Osteocyte (in vitro differentiated cells): Measurements from ENCODE around the gene OSBP2. TPM values are rescaled to one million over a fixed set of nuclear protein-coding genes. Genes with fewer than 3 reads are reported as not detected.

ENCODE experiments used
- DNase-seq: peaks from one replicate; pipeline ENCODE4 v3.0.0; 2021; ENCODE audit warnings: mixed read lengths; ENCODE audit not compliant: unreplicated experiment; ENCODE audit errors: extremely low spot score
- H3K27ac Mint-ChIP-seq: one replicate; pipeline ENCODE4 v1.8.0; 2021; ENCODE audit warnings: mild to moderate bottlenecking, mixed read lengths; ENCODE audit not compliant: unreplicated experiment
- H3K27me3 Mint-ChIP-seq: one replicate; pipeline ENCODE4 v1.8.0; 2021; ENCODE audit warnings: mixed read lengths; ENCODE audit not compliant: unreplicated experiment
- H3K36me3 Mint-ChIP-seq: one replicate; pipeline ENCODE4 v1.8.0; 2021; ENCODE audit warnings: mixed read lengths; ENCODE audit not compliant: unreplicated experiment
- H3K4me1 Mint-ChIP-seq: one replicate; pipeline ENCODE4 v1.8.0; 2021; ENCODE audit warnings: mixed read lengths; ENCODE audit not compliant: unreplicated experiment
- H3K4me3 Mint-ChIP-seq: one replicate; pipeline ENCODE4 v1.8.0; 2021; ENCODE audit warnings: mild to moderate bottlenecking, moderate library complexity, mixed read lengths; ENCODE audit not compliant: unreplicated experiment
- H3K9me3 Mint-ChIP-seq: one replicate; pipeline ENCODE4 v1.8.0; 2021; ENCODE audit warnings: mixed read lengths; ENCODE audit not compliant: unreplicated experiment
- CTCF ChIP-seq: fragments of 200-600 bp; sonication (generic); IDR thresholded peaks from 2 replicates; pipeline ENCODE4 v1.5.0; 2021; ENCODE audit warnings: antibody characterized with exemption, mild to moderate bottlenecking, moderate library complexity
- total RNA-seq: library from RNA; stranded (reverse); gene quantifications from 2 replicates; pipeline ENCODE4 v1.2.1, GENCODE V29; 2021

The OSBP2 gene
- total RNA-seq, 1 donor from 2014 or later: 3.8 TPM

GRCh38 chr22:30744224-30744623 is 49.5 kb downstream of the OSBP2 start:
- H3K9me3 Mint-ChIP-seq: no peaks in the 10 kb centered on the region
- H3K27ac Mint-ChIP-seq: no peak overlapping the region
- H3K4me3 Mint-ChIP-seq: no peak overlapping the region
- no peaks in the 10 kb centered on the region for H3K36me3 Mint-ChIP-seq
- no peaks in the 10 kb centered on the region for H3K27me3 Mint-ChIP-seq
- no peak for DNase-seq
- no peak for TF ChIP-seq CTCF
- no peaks in the 10 kb centered on the region for H3K4me1 Mint-ChIP-seq

- TF ChIP-seq CTCF: no peak
- Mint-ChIP-seq H3K4me1 (peaks cover under 1% of the 10 kb centered on the region), H3K4me3 (no peak overlapping the region), H3K27me3 (no peaks in the 10 kb centered on the region), H3K27ac (no peak overlapping the region), H3K36me3 (no peaks in the 10 kb centered on the region), H3K9me3 (no peaks in the 10 kb centered on the region)
- no peak for DNase-seq
Measured at GRCh38 chr22:30747493-30747892, 52.8 kb downstream of the OSBP2 start.

- Mint-ChIP-seq H3K9me3 (no peaks in the 10 kb centered on the region), H3K27me3 (no peaks in the 10 kb centered on the region), H3K4me1 (peaks cover 7% of the 10 kb centered on the region), H3K4me3 (no peak overlapping the region), H3K36me3 (no peaks in the 10 kb centered on the region), H3K27ac (no peak overlapping the region)
- no peak for DNase-seq
- TF ChIP-seq CTCF: no peak
Measured at GRCh38 chr22:30749272-30749671, 54.6 kb downstream of the OSBP2 start.

GRCh38 chr22:30749849-30750248 is 55.2 kb downstream of the OSBP2 start:
- H3K9me3 Mint-ChIP-seq: no peaks in the 10 kb centered on the region
- H3K36me3 Mint-ChIP-seq: no peaks in the 10 kb centered on the region
- H3K27me3 Mint-ChIP-seq: no peaks in the 10 kb centered on the region
- DNase-seq: no peak
- no peak for TF ChIP-seq CTCF
- H3K27ac Mint-ChIP-seq: no peak overlapping the region
- H3K4me3 Mint-ChIP-seq: no peak overlapping the region
- H3K4me1 Mint-ChIP-seq: peaks cover 7% of the 10 kb centered on the region

- H3K27me3 Mint-ChIP-seq: no peaks in the 10 kb centered on the region
- peaks cover 9% of the 10 kb centered on the region for H3K4me1 Mint-ChIP-seq
- no peaks in the 10 kb centered on the region for H3K36me3 Mint-ChIP-seq
- no peaks in the 10 kb centered on the region for H3K9me3 Mint-ChIP-seq
- H3K4me3 Mint-ChIP-seq: no peak overlapping the region
- no peak for DNase-seq
- TF ChIP-seq CTCF: no peak
- H3K27ac Mint-ChIP-seq: no peak overlapping the region
Measured at GRCh38 chr22:30751529-30751928, 56.9 kb downstream of the OSBP2 start.
